ENCODE results near the gene TMEM52.

- TF ChIP-seq CTCF (IDR thresholded peaks at IDR 0.05) (no peak), EP300 (IDR thresholded peaks at IDR 0.05) (no peak), POLR2AphosphoS5 (IDR thresholded peaks at IDR 0.05) (no peak)
Measured at GRCh38 chr1:1881727-1882126, 37.4 kb downstream of the TMEM52 start.
